Osteoblast (primary cell): Measurements from ENCODE around the gene EVC2. TPM values are rescaled to one million over a fixed set of nuclear protein-coding genes. Genes with fewer than 3 reads are reported as not detected.
A peak's percentile ranks its signal among the peaks of the same experiment; 100 is the strongest.

Experiments used
- DNase-seq: peaks from one replicate; pipeline ENCODE4 v3.0.0; 2011; ENCODE audit warnings: low spot score, mixed read lengths; ENCODE audit not compliant: insufficient read length; ENCODE audit errors: missing footprints
- H2AFZ ChIP-seq: 2 replicates; pipeline ENCODE4 v1.6.0; 2011; ENCODE audit warnings: mild to moderate bottlenecking, low read length
- H3K27ac ChIP-seq: 2 replicates; pipeline ENCODE4 v1.5.1; 2011; ENCODE audit warnings: mild to moderate bottlenecking, low read depth, low read length, moderate library complexity
- H3K27me3 ChIP-seq: 2 replicates; pipeline ENCODE4 v1.6.0; 2012; ENCODE audit warnings: mild to moderate bottlenecking, control low read depth, inconsistent platforms, low read length, moderate library complexity; ENCODE audit not compliant: insufficient read depth
- H3K36me3 ChIP-seq: 2 replicates; pipeline ENCODE4 v1.5.1; 2011; ENCODE audit warnings: mild to moderate bottlenecking, low read length, control low read depth, moderate library complexity; ENCODE audit not compliant: insufficient read depth
- H3K4me1 ChIP-seq: 2 replicates; pipeline ENCODE4 v1.5.1; 2011; ENCODE audit warnings: mild to moderate bottlenecking, low read length, control low read depth, moderate library complexity; ENCODE audit not compliant: insufficient read depth
- H3K4me2 ChIP-seq: 2 replicates; pipeline ENCODE4 v1.6.0; 2011; ENCODE audit warnings: mild to moderate bottlenecking, low read length; ENCODE audit not compliant: insufficient read depth
- H3K4me3 ChIP-seq: fragments of 200-600 bp; sonication (generic); 3 replicates; pipeline ENCODE4 v1.5.1; 2012; ENCODE audit warnings: mild to moderate bottlenecking, low read length, inconsistent platforms; ENCODE audit not compliant: insufficient read depth
- H3K79me2 ChIP-seq: 2 replicates; pipeline ENCODE4 v1.6.0; 2012; ENCODE audit warnings: mild to moderate bottlenecking, low read length, control low read depth, inconsistent platforms; ENCODE audit not compliant: insufficient read depth
- H3K9me3 ChIP-seq: 2 replicates; pipeline ENCODE4 v1.5.1; 2011; ENCODE audit warnings: low read depth, low read length, control low read depth
- H4K20me1 ChIP-seq: 2 replicates; pipeline ENCODE4 v1.6.0; 2012; ENCODE audit warnings: mild to moderate bottlenecking, low read length, control low read depth; ENCODE audit not compliant: insufficient read depth
- total RNA-seq: library from RNA; depleted of rRNA; stranded (reverse); fragments of >200 nt; gene quantifications from 2 replicates; pipeline ENCODE4 v1.2.3, GENCODE V29; 2012
- TF ChIP-seq, protein P1 (sequence below): IDR thresholded peaks from 2 replicates; pipeline ENCODE4 v1.5.1; 2011; ENCODE audit warnings: mild to moderate bottlenecking, low read depth, low read length, moderate library complexity; ENCODE audit errors: extremely low read depth

EVC2 gene
- total RNA-seq, 1 donor, result 19.2 TPM

DNA sequence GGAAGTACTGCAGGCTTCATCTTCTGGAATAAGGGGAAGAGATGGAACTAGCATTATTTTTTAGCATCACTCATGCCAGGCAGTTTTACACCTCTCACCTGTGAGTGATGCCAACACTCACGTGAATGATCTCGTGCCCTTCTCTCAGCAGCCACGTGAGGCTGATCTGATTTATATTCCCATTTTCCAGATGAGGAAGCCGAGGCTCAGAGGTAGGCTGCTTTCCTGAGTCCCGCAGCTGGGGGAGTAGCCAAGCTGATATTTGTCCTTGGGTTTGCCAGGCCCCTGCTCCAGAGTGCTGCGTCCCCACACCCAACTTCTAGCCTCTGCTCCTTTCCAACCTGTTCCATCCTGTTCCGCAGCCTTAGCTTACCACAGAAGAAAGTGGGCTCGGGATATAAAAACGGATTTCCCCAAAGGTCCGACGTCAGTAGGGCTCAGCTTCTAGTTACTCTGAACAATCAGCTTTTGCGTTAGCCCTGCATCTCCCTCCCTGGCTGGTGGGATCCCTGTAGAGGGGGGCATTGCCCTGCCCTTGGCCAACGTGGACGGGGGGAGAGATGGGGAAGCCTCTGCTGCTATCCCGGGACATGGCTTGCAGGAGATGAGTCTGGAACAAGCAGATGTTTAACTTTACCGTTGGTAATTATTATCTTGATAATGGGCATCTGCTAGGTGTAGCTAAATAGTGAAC, 11.9 kb upstream of the EVC2 start:
- Histone ChIP-seq H3K9me3 (no peaks in the 10 kb centered on the region), H3K27me3 (no peaks in the 10 kb centered on the region), H3K79me2 (peaks cover 87% of the 10 kb centered on the region), H3K27ac (peak overlapping the region; percentile 1), H4K20me1 (peaks cover 47% of the 10 kb centered on the region), H3K4me3 (no peak overlapping the region), H3K36me3 (peaks cover 29% of the 10 kb centered on the region), H2AFZ (no peak overlapping the region), H3K4me2 (no peak overlapping the region), H3K4me1 (peaks cover 23% of the 10 kb centered on the region)
- TF ChIP-seq, protein P1, sequence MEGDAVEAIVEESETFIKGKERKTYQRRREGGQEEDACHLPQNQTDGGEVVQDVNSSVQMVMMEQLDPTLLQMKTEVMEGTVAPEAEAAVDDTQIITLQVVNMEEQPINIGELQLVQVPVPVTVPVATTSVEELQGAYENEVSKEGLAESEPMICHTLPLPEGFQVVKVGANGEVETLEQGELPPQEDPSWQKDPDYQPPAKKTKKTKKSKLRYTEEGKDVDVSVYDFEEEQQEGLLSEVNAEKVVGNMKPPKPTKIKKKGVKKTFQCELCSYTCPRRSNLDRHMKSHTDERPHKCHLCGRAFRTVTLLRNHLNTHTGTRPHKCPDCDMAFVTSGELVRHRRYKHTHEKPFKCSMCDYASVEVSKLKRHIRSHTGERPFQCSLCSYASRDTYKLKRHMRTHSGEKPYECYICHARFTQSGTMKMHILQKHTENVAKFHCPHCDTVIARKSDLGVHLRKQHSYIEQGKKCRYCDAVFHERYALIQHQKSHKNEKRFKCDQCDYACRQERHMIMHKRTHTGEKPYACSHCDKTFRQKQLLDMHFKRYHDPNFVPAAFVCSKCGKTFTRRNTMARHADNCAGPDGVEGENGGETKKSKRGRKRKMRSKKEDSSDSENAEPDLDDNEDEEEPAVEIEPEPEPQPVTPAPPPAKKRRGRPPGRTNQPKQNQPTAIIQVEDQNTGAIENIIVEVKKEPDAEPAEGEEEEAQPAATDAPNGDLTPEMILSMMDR, result no peak
- no peak for DNase-seq

DNA sequence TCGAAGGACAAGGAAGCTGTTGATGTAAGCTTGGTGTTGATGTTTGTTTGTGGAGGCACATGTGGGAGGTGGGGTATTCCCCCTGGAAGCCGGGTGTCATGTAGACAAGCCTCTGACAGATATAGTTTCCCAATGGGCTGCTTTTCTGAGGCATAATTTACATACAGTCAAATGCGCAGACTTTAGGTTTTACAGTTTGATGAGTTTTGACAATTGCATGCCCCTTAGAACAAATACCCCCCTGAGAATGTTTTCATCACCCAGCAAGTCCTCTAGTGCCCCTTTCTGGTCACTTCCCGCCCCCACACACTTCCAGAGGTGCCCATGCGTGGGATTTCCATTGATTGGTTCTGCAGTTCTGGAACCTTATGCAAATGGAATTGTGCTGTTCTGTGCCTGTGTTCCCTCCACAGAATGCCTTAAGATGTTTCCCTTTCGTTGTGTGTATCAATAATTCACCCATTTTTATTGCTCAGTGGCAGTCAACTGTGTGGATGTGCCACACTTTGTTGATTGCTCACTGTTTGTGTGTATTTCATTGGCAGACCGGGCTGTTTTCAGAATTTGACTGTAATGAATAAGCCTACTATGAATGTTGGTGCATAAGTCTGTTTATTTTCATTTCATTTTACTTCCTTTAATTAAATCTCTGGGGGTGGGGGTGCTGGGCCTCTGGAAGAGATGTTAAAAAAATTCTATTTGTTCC, 11.1 kb upstream of the EVC2 start:
- H3K4me1 ChIP-seq, result peaks cover 23% of the 10 kb centered on the region
- H3K79me2 ChIP-seq, result peaks cover 87% of the 10 kb centered on the region
- no peak overlapping the region for H2AFZ ChIP-seq
- H3K9me3 ChIP-seq, result no peaks in the 10 kb centered on the region
- no peak for DNase-seq
- TF ChIP-seq, protein P1, result no peak
- H3K27me3 ChIP-seq, result no peaks in the 10 kb centered on the region
- no peak overlapping the region for H3K4me3 ChIP-seq
- H3K4me2 ChIP-seq, result no peak overlapping the region
- peaks cover 47% of the 10 kb centered on the region for H4K20me1 ChIP-seq
- H3K36me3 ChIP-seq, result peaks cover 34% of the 10 kb centered on the region
- H3K27ac ChIP-seq, result no peak overlapping the region

DNA sequence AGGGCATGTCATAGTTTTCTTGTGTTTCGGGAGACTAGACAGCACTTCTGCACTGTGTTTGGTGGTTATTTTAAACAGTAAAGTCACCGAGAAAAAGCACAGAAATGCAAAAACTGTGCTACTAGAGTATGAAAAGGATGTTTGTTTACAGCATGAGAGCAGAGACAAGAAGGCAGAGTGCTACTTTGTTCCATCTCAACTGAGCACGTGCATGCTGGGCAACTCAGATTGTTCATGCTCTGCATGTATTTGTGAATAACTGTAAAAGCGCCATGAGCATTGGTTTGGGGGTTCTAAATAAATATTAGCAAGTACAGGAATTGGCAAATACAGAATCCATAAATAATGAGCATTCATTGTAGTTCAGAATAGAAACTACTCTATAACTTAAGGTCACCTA, 10.1 kb upstream of the EVC2 start:
- Histone ChIP-seq H3K4me3 (no peak overlapping the region), H3K4me2 (no peak overlapping the region), H3K36me3 (peaks cover 26% of the 10 kb centered on the region), H3K27me3 (no peaks in the 10 kb centered on the region), H2AFZ (no peak overlapping the region), H3K79me2 (peaks cover 84% of the 10 kb centered on the region), H4K20me1 (peaks cover 46% of the 10 kb centered on the region), H3K9me3 (no peaks in the 10 kb centered on the region), H3K27ac (no peak overlapping the region), H3K4me1 (peaks cover 19% of the 10 kb centered on the region)
- TF ChIP-seq, protein P1, result no peak
- no peak for DNase-seq

DNA sequence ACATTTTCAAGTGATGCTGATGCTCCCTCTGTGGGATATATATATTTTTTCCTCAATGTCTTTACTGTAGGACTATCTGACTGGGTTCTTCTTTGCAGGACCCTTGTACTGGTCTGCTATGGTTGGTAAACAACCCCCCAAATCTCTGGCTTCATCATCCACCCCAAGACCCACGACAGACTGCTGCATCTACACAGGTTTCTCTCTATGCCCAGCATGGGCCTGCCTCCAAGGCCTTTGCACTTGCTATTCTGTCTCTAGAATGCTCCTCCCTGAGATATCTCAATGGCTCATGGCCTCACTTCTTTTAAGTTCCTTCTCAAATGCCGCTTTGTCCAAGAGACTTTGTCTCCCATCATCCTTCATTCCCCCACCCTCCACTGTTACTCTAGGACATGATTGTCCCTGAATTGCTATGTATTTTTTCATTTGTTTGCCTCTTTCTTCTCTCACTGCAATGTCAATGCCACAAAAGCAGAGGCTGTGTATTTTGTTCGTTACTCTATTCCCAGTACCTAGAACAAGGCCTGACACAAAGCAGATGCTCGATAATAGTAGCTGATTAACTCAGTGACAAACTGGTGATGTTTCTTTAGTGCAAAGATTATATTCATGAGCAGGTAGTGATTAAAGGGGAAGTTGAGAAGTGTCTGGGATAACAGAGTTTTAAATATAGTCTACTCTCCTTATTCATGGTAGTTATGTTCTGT, 9.2 kb upstream of the EVC2 start:
- H4K20me1 ChIP-seq, result peaks cover 53% of the 10 kb centered on the region
- TF ChIP-seq, protein P1, result no peak
- no peak overlapping the region for H3K4me2 ChIP-seq
- H3K27me3 ChIP-seq, result no peaks in the 10 kb centered on the region
- H3K36me3 ChIP-seq, result peaks cover 19% of the 10 kb centered on the region
- DNase-seq, result no peak
- peaks cover 86% of the 10 kb centered on the region for H3K79me2 ChIP-seq
- H3K9me3 ChIP-seq, result no peaks in the 10 kb centered on the region
- no peak overlapping the region for H3K4me3 ChIP-seq
- no peak overlapping the region for H3K27ac ChIP-seq
- H2AFZ ChIP-seq, result no peak overlapping the region
- peaks cover 23% of the 10 kb centered on the region for H3K4me1 ChIP-seq
